ENCODE results near the gene SYT7.
A peak's percentile ranks its signal among the peaks of the same experiment; 100 is the strongest.

Gene SYT7

DNA sequence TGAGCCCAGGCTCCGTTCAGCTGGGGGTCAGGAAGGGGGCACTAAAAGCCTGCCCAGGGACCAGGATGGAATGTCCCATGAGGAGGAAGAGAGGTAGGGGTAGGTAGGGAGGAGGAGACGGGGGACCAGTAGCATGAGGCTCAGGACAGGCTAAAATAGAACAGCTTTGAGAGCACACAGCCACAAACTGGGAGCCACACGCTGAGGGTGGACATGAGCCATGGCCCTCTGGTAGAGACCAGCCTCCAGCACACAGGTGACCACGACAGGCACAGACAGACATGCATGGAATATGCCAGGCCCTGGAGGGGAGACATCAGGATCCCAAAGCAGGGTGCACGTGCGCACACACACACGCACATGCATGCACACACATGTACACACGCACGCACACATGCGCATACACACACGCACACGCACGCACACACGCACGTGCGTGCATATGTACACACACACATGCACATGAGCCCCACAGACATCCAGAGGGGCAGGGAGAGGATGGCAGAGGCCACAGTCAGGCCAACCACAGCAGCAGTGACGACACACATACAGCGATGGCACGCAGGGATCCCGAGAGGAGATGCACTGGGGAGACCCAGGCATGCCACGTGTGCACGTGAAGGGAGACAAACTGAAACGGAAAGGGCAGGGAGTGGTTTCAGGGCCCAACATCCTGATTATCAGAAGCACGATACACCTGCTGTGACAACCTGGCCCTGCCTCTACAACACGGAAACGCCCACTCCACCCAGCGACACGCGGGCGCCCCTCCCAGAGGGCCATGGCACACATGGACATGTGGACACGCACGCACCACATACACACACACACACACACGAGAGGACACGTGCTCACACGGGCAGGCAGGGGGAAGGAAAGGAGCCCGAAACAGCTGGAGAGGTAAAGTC lies 46.6 kb downstream of the SYT7 start:
- no peak for DNase-seq

DNA sequence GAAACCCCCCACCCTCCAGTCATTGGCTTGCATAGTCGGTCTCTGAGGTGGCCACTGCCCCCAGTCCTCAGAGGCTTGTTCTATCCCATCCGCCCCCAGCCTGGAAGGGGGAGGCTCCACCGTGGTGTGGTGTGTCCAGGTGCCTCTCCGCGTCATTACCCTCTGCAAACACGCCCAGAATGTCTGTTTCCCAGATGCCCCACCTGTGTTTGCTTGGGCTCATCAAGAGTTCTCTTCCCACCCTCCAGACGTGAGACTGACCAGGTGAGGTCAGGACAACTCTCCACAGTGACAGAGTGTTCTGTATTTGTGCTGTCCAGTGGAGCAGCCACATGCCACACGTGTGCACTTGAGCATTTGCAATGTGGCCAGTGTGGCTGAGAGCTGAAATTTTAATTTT lies 47.5 kb downstream of the SYT7 start:
- peak; percentile 66 for DNase-seq

DNA sequence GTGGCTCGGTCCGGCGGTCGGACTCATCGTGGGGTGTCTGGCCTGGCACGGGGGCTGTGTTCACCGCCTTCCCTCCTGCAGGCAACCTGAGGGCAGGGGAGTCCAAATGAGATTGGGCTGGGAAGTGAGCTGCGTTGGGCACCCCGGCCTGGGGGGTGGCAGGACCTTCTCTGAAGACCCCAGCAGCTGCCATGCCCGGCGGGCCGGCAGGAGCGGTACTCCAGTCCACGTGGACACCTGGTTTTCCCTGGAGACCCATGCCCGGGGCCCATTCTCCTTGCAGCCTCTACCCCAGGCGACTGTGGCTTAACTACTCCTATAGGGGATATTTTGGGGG lies 47.9 kb downstream of the SYT7 start:
- DNase-seq = no peak

DNA sequence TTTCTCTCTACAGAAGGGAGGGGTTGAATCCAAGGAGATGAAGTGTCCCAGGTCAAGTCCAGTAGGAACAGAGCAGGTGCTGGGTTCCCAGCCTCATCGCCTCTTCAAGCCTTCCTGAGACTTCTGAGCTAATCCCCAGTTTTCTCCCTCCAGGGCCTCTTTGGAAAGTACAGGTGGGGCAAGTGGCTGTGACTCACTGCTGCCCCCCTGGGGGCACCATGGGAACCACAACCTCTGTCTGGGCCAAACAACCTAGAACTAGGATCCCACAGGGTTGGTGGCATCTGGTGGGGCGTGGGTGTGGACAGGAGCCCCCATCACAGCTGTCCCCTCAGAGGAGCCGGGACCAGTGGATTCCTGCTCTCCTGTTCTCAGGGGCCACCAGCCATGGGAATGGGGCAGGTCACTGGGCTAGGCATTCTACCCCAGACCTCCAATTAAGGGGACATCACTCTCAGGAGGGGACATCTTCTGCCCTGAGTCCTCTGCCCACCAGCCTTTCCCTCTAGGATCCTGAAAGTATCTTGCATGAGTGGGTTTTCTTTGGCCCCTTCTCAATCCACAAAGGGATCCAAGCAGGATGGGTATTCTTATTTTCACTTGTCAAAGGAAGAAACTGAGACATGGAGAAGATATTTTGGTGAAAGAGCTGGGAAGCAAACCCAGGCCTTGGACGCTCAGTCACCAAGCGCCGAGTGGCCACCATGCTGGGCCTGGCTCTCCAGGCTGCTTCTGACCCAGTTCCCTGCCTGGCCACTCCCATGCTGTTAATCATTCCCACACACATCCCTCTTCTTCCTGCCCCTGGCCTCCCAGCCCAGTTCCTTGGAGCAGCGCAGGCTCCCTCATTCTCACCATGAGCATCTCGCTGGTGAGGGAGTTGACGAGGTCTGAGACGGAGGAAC lies 48.5 kb downstream of the SYT7 start:
- DNase-seq = peak; percentile 52

DNA sequence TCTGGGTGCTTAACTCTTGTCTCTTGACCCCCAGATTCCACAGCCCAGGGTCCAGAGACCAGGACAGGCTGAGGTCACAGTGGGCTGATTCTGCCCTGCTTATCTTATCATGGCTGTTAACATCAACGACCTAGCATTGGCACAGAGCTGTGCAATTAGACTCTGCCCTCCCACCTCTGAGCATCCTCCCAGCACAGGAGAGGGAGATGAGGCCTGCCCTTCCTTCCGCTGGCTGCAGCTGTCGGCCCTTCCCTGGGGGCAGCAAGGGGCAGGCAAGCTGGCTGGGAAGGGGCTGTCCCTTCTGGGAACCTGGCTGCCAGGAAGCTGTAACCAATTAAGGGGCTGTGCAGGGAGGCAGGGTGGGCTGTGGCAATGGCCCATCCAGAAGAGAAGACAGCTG lies 49.8 kb downstream of the SYT7 start:
- DNase-seq = peak; percentile 34

DNA sequence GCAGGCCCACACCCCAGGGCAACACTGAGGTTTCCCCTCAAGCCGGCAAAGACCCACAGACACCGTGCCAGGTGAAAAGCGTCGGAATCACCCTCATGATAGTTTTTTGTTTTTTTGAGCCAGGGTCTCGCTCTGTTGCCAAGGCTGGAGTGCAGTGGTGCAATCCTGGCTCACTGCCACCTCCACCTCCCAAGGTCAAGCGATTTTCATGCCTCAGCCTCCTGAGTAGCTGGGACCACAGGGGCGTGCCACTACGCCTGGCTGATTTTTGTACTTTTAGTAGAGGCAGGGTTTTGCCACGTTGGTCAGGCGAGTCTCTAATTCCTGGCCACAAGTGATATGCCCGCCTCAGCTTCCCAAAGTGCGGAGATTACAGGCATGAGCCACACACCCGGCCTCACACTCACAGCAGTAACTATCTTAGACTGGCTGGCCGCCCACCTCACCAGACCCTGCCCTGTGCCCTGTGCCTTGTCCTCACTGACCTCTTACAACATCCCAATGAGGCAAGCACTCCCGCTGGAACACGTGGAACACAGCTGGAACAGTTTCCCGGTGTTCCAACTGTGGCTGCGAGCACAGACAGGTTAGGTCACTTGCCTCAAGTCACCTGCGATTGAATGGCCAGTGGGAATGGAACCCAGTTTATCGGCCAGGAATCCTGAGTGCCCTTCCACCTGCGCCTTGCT lies 51.2 kb downstream of the SYT7 start:
- no peak for DNase-seq

DNA sequence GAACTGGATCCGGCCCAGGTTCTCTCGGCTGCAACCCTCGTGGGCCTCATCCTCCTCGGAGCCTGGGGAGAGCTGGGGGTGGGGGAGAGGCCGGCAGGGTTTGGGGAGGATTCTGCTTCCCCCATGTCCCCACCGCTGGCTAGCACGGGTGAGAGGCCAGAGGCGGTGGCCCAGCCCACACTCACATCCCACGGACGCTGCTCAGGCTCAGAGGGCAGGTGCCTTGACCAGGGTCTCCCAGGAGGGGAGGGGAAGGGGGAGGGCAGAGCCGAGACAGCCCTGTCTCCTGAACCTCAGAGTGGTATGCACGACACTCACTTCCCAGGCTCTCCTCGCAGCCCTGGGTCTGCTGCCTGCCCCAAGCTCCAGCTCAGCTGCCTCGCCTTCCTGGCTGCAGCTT lies 52.8 kb downstream of the SYT7 start:
- DNase-seq = no peak

DNA sequence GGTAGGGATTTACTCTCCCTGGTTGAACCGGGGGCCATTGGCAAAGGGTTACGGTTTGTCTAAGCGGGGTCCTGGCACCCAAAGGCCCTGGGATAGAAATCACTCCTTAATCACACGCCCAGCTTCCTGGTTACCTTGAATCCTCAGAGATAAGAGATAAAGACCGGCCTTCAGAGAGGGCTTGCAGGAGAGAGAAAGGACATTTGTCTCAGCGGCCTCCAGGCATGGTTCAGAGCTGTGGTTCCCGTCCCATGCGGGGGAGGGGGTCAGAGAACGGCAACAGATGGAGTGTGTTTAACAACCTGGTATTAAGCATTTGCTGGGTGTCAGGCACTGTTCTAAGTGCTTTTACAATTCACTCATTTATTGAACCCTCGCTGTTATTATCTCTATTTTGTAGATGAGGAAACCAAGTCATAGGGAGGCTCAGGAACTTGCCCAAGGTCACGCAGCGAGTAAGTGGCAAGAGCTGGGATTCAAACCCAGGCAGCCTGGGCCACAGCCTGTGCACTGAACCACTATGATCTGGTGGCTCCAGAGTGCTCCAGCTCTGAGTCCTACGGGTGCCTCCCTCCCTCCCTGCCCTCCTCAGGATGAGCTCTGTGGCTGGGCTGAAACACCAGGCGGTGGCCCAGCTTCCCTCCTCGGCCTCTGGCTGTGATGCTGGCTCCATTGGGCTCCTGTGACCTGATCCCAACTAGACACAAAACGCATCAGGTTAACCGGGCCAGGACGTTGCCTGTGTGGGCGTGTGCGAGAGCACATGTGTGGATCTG lies 53.7 kb downstream of the SYT7 start:
- DNase-seq = no peak

DNA sequence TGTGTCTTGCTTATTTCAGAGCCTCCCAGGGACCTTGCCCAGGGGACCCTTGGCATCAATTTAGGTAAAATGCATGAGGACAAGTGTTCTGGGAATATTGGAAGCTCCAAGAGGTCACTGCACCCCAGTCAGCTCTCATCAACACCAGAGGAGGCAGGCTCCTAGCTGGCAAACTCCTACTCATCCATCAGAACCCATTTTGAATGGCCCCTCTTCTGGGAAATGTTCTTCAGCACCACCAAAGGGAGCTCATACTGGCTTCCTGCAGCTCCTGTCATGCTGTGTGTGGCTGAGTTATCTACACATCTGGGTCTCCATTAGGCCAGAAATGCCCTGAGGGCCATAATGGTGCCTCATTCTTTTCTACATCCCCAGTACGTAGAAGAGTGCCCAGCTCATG lies 54.6 kb downstream of the SYT7 start:
- no peak for DNase-seq

DNA sequence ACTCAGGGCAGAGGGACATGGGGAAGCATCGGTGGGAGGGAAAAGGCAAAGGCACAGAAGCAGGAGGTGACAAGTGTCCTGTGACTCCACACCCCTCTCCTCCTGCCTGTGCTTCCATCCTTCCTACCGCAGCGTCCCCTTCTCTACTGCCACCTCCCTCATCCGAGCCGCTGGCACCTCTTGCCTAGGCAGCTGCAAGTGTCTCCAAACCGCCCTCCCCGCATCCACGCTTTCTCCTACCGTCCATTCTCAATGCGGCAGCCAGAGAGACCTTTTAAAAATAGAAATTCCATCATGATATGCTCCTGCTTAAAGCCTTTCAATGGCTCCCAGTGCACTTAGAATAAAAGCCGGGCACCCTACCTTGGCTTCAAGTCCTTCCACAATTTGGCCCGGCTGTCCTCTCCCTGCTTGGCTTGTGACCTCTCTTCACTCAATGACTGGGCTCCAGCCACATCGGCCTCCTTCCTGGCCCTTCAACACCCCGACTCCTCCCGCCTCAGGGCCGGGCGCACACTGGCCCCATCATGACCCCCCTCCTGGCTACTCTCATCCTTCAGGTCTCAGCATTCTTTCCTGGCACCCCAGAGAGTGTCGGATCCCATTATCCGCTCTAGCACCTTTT lies 55.8 kb downstream of the SYT7 start:
- DNase-seq = no peak

DNA sequence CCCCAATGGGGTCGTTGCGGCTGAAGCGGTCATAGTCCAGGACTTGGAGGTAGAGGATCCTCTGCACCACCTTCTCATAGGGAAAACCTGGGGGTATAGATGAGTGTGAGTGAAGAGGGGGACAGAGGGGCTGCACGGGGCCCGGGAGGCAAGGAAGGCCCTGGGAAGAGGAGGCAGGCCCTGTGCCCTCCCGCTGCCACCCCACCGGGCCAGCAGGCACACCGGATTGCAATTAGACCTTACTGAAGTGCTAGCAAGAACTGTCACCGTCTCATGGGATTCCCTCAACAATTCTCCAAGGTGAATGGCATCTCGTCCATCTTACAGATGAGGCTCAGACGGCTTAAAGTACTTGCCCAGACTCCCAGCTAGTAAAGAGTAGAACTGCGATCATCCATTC lies 56.4 kb downstream of the SYT7 start:
- no peak for DNase-seq

DNA sequence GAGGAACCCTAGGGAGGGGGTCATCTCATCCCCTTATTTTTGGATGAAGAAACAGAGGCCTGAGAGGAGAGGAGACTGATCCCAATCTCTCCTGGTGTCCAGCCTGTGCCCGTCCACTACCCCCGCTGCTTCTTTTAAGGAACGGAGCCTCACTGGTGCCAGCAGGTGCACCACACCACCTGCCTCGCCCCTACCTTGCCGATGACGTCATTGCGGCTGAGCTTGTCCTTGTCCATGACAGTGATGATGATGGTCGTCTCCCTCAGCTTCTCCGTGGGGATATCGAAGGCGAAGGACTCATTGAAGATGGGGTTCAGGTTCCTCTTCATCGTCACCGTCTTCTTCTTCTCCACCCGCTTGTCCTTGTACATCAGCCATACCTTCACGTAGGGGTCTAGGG lies 58.0 kb downstream of the SYT7 start:
- no peak for DNase-seq

DNA sequence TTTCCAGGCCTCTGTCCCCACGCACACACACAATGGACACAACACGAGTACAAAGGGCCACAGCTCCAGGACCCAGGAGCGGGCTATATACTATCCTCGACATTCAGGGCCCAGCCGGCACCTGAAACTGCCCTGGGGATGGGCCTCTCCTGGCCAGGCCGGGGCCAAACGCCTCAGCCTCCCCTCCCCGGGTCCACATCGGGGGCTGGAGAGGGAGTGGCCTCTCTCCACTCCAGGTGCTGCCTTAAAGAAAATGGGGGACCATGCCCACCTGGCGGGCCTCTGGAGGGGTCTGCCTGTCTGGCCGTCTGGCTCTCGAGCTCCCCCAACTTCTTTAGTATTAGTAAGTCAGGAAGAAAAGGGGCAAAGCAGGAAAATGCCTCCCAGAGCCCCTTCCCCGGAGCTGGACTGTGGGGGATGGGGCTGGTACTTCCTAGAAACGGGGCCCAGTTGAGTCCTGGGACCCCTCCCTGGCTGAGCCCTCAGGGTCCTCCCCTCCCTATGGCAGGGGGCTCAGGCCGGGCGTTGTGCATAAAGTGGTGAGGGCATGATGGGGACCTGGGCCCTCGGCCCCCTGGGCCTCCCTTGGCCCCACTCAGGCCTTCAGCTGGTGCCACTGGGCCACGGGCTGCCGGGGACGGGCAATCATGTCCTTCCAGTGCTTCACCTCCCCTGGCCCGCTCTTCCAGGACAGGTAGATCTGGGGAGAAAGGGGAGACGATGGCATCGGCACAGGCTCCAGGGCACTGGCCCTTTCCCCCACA lies 62.7 kb downstream of the SYT7 start:
- no peak for DNase-seq

DNA sequence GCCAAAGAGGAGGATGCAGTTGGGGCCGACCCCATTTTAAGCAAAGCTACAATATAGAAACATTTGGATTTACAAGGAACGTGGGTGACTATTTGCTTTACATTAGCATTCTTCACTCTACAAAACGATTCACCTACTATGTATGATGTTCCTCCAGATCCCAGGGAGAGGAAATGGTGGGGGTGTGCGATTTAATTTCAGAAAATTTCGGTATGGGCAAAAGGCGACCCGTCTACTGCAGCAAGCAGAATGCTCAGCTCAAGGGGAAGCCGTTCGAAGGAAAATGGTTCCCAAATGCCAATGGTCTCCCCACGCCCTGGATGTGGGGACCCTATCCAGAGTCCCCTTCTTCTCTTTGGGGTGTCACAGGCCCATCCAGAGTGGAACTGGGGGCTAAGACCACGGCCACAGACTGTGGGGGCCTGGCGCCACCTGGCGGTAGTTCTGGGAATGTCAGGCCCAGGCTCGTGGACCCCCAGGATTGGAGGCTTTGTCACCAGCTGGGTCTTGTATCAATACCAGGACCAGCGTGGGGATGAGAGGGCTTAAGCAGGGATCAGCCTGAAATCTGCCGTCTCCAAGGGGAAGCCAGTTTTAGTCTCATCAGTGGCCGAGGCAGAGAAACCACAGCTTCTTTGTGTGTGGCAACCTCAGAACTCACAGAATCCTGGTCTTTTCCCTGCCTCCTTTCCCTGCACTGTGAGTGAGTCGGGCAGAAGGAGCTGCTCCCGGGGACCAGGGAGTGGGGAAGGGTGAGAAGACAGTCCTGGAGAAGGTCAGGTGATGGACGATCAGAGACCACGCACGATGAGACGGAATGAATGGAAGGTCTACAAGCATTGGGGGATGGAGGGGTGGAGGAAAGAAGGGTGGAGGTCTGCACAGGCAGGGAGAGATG lies 64.0 kb downstream of the SYT7 start:
- no peak for DNase-seq

DNA sequence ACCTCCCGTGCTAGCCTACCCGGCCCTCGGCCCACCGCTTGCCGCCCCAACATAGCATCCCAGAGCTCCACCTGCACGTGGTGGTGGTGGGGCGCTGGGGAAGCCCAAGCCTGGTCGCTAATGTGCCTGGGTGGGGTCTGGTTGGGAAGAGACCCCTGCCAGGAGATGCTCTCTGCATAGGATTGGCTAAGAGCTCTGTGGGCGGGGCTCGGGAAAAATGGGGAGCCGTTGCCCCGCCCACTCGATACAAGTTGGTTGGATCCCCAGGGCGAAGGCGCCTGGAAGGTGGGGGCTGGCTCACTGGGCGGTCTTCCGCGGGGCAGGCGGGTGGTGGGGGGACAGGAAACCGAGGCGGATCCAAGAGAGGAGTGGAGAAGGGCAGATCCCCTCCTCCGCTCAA lies 64.7 kb downstream of the SYT7 start:
- DNase-seq = no peak

DNA sequence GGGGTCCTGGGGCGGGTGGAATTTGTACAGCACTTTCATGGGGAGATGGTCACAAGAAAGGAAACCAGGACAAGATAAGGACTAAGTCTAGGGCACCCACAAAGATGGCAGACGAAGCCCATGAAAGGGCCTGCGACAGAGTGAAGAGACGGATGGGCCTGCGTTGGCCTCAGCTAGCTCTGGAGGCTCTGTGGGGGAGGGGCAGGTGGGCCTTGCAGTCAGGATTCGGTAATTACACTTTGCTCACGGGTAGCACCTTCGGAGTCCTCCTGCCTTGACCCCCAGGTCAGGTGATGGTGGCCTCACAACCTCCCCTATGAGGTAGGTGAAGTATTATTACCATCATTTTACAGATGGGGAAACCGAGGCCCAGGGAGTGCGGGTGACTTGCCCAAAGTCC lies 65.2 kb downstream of the SYT7 start:
- DNase-seq = no peak

DNA sequence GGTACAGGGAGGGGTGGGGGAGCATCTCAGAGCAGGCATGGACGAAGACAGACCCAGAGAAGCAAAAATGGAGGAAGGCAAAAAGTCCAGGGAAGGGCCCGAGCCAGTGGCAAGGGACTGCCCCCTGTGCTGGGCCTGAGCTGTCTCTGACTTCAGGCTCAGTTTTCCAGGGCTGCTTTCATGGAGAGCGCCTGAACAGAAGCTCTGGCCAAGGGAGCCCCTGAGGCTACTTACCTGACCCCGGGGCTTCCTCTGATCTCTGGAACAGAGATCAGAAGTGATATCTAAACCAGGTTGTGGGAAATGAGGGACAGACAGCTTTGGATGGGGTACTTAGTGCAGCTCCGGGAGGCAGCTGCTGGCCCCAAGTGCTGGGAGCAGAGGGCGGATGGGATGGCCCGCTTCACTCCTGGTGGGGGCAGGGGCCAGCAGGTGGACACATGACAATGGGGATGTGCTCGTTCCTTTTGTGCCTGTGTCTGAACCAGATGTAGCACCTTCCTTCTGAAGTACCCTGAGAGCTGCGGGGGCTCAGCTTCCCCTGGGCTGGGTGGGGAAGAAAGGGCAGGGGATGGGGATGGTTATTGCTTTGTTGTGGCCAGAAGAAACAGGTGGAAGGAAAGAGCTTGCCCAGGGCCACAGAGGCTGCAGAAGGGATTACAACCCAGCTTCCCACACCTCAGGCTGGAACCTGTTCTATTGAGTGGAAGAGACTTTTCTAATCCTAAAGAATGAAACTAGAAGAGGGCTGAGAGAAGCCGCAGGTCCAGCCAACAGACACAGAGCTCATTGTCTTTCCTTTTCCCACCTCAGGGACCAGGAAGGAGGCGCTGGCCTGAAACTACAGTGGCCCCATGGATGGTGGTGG lies 66.6 kb downstream of the SYT7 start:
- DNase-seq = peak; percentile 7

DNA sequence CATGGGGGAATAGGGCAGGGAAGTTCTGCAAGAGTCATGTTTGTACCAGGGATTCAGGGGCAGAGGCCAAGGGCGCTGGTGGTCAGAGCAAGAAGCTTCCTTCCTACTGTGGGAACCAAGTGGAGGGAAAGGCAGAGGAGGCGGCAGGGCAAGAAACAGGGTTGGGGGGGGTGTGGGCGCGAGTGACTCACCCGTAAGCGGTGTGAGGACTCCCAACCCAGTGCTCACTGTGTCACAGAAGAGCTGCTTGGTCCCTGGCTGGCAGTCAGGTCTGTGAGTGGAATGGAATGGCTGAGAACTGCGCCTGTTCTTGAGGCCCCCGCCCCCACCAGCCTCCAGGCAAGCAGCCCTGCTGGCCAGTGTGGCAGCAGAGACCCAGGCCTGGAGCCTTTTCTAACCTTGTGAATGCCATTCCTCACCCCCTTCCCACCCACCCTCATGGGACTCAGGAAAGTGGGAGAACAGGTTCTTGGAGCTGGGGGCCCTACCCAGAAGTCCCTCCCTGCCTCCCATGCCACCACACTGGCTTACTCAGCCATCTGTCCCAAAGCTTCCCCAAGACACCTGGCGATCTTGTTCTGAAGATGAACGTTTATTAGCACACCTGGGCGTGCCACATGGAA lies 67.6 kb downstream of the SYT7 start:
- DNase-seq = peak; percentile 11

DNA sequence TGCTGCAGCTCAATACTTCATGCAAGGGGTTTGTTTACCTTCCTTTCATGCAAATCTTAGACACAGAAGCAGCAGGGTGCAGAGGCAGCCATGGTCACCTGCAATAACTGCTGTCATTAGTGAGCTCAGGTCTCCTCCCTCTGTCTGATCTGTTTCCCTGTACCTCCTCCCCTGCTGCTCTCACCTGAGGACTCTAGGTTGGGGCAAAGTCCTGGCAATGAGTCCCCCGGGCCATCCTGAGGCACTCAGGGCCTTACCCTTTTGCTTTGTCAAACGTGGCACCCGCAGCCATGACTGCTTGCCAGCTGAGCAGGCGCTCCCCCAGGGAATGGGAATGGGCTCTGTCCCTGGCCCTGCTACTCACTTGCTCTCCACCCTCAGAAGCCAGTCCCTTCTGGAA lies 68.4 kb downstream of the SYT7 start:
- peak; percentile 47 for DNase-seq

All from DMS79 treated with DMSO at 0.1 percent for 48 hours (cell line).